Ishikawa (cell line): ENCODE results near the gene LAP3.

ENCODE experiments used
- CEBPB ChIP-seq: IDR thresholded peaks from 2 replicates; pipeline ENCODE4 v1.6.1; 2012
- CREB1 ChIP-seq: IDR thresholded peaks from 2 replicates; pipeline ENCODE4 v1.6.1; 2012; ENCODE audit warnings: low read depth
- EGR1 ChIP-seq: IDR thresholded peaks from 2 replicates; pipeline ENCODE4 v1.6.1; 2012
- EP300 ChIP-seq: IDR thresholded peaks from 2 replicates; pipeline ENCODE4 v1.6.1; 2012; ENCODE audit warnings: borderline replicate concordance
- FOXM1 ChIP-seq: IDR thresholded peaks from 2 replicates; pipeline ENCODE4 v1.6.1; 2012; ENCODE audit warnings: low read depth, borderline replicate concordance
- MAX ChIP-seq: IDR thresholded peaks from 2 replicates; pipeline ENCODE4 v1.6.1; 2012
- NFIC ChIP-seq: IDR thresholded peaks from 2 replicates; pipeline ENCODE4 v1.6.1; 2012
- RAD21 ChIP-seq: IDR thresholded peaks from 2 replicates; pipeline ENCODE4 v1.6.1; 2012; ENCODE audit warnings: low read depth
- REST ChIP-seq: IDR thresholded peaks from 2 replicates; pipeline ENCODE4 v1.6.1; 2012; ENCODE audit warnings: low read depth, mild to moderate bottlenecking
- TAF1 ChIP-seq: IDR thresholded peaks from 2 replicates; pipeline ENCODE4 v1.6.1; 2012; ENCODE audit warnings: low read depth, mild to moderate bottlenecking
- TCF12 ChIP-seq: IDR thresholded peaks from 2 replicates; pipeline ENCODE4 v1.6.1; 2012; ENCODE audit warnings: low read depth
- TEAD4 ChIP-seq: IDR thresholded peaks from 2 replicates; pipeline ENCODE4 v1.6.1; 2012
- USF1 ChIP-seq: IDR thresholded peaks from 2 replicates; pipeline ENCODE4 v1.6.1; 2012
- YY1 ChIP-seq: IDR thresholded peaks from 2 replicates; pipeline ENCODE4 v1.6.1; 2012; ENCODE audit warnings: low read depth
- ZBTB7A ChIP-seq: IDR thresholded peaks from 2 replicates; pipeline ENCODE4 v1.6.1; 2012; ENCODE audit warnings: low read depth

The LAP3 gene

GRCh38 chr4:17623451-17624001 is 46.5 kb downstream of the LAP3 start:
- TF ChIP-seq YY1 = no peak
- no peak for TF ChIP-seq CREB1
- no peak for TF ChIP-seq FOXM1
- no peak for TF ChIP-seq TEAD4
- no peak for TF ChIP-seq USF1
- TF ChIP-seq ZBTB7A = no peak
- TF ChIP-seq EGR1 = no peak
- no peak for TF ChIP-seq TAF1
- no peak for TF ChIP-seq CEBPB
- TF ChIP-seq RAD21 = no peak
- TF ChIP-seq MAX = no peak
- TF ChIP-seq NFIC = no peak
- TF ChIP-seq EP300 = no peak
- TF ChIP-seq TCF12 = no peak
- no peak for TF ChIP-seq REST

GRCh38 chr4:17624821-17625220 is 47.8 kb downstream of the LAP3 start:
- TF ChIP-seq FOXM1 (no peak), MAX (no peak), CEBPB (no peak), REST (no peak), RAD21 (no peak), TEAD4 (no peak)

GRCh38 chr4:17630228-17630627 is 53.2 kb downstream of the LAP3 start:
- TF ChIP-seq EP300 (no peak), CEBPB (no peak), MAX (no peak), ZBTB7A (no peak), TAF1 (no peak), USF1 (no peak), FOXM1 (no peak), CREB1 (no peak), RAD21 (no peak), YY1 (no peak), EGR1 (no peak), TCF12 (no peak), TEAD4 (no peak), NFIC (no peak), REST (no peak)

- no peak for TF ChIP-seq RAD21
- no peak for TF ChIP-seq NFIC
- no peak for TF ChIP-seq YY1
- TF ChIP-seq TCF12 = no peak
- TF ChIP-seq USF1 = no peak
Measured at GRCh38 chr4:17633600-17633999, 56.6 kb downstream of the LAP3 start.
